Activated naive CD8-positive, alpha-beta T cell treated with anti-CD3 and anti-CD28 coated beads, Interleukin-2, amount 10 ng/mL, durations not matched to agents 7 days and 5 days (primary cell): ENCODE results near the gene CDX4. TPM values are rescaled to one million over a fixed set of nuclear protein-coding genes. Genes with fewer than 3 reads are reported as not detected.
"Not testable (repeated sequence)": the region's sequence is repeated elsewhere in the genome, so short reads cannot be mapped to it uniquely, and the experiment has no call there.

ENCODE experiments used
- ATAC-seq: fragments of 150-1000 bp; cut with Tn5 transposase; one replicate; pipeline ENCODE4 v1.10.0; 2021; ENCODE audit warnings: low read depth, moderate library complexity
- POLR2A ChIA-PET: fragments of 350-600 bp; sonication (Branson Sonifier 250); formaldehyde crosslinking; loops from one replicate; lab custom pipeline; 2021; ENCODE audit warnings: antibody characterized with exemption; lab: Charles Lee
- DNase-seq: peaks from one replicate; pipeline ENCODE4 v3.0.0; 2021
- H3K27ac Mint-ChIP-seq: one replicate; pipeline ENCODE4 v1.8.0; 2022; ENCODE audit warnings: mild to moderate bottlenecking, mixed read lengths
- H3K27me3 Mint-ChIP-seq: one replicate; pipeline ENCODE4 v1.8.0; 2022; ENCODE audit warnings: mild to moderate bottlenecking, moderate library complexity, mixed read lengths
- H3K36me3 Mint-ChIP-seq: one replicate; pipeline ENCODE4 v1.8.0; 2021; ENCODE audit warnings: mild to moderate bottlenecking, mixed read lengths
- H3K4me1 Mint-ChIP-seq: one replicate; pipeline ENCODE4 v1.8.0; 2021; ENCODE audit warnings: mixed read lengths
- H3K4me3 Mint-ChIP-seq: one replicate; pipeline ENCODE4 v1.8.0; 2022; ENCODE audit warnings: mild to moderate bottlenecking, moderate library complexity, mixed read lengths
- H3K9me3 Mint-ChIP-seq: one replicate; pipeline ENCODE4 v1.8.0; 2021; ENCODE audit warnings: mixed read lengths
- total RNA-seq, 2 experiments: library from RNA; stranded (reverse); gene quantifications; one replicate each; pipeline ENCODE4 v1.2.3, GENCODE V29; 2021

The CDX4 gene
- total RNA-seq = not detected

- DNase-seq (no peak), ATAC-seq (no peak)
- H3K36me3 Mint-ChIP-seq = no peaks in the 10 kb centered on the region
- H3K4me3 Mint-ChIP-seq = no peak within 1 kb of the TSS
- no peaks in the 10 kb centered on the region for H3K4me1 Mint-ChIP-seq
- peaks cover 38% of the 10 kb centered on the region for H3K27me3 Mint-ChIP-seq
- no peaks in the 10 kb centered on the region for H3K9me3 Mint-ChIP-seq
- H3K27ac Mint-ChIP-seq = no peak within 1 kb of the TSS
- POLR2A ChIA-PET = no interaction called here
These were observed at the start of gene CDX4 for GRCh38 chrX:73446831-73447230. Gene CDX4 (plus strand): TSS chrX:73447053. CDS start chrX:73447254, 201 bp downstream.

DNA sequence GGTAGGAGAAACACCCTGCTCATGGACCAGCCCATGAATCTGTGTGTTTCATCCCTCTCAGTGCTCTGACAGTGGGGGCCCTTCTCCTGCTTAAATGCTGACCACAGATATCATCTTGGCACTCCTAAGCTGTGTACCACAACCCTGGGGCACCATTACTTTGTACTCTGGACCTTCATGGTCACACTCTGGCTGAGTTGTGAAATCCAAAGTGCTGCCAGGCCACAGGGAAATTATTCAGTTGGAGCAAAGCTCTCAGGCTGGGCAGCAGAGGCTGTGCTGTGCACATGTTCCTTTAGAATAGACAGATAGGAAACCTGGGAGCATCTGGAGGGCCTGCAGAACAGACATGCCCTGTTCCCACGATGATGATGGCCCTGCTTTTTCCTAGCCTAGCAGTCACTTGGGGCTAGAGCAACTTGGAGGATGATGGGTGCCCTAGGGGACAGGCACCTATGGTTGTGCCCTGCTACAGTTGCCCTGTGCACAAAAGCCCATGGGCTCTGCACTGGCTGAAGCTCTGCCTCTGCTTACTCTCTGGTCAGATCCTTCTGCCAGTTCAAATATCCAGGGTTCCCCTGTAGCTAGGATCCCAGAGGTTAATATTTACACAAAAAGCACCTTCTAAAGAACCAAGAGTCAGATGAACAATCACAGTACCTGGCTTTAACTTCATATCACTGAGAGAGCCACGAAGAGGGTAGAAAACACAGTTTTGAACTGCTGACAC is 48.5 kb upstream of the CDX4 start:
- Mint-ChIP-seq H3K27ac (no peak overlapping the region), H3K36me3 (no peaks in the 10 kb centered on the region), H3K4me1 (no peaks in the 10 kb centered on the region), H3K9me3 (no peaks in the 10 kb centered on the region), H3K27me3 (no peaks in the 10 kb centered on the region), H3K4me3 (no peak overlapping the region)
- POLR2A ChIA-PET = no interaction called here
- ATAC-seq (no peak), DNase-seq (no peak)

- Mint-ChIP-seq H3K4me3 (no peak overlapping the region), H3K27ac (no peak overlapping the region), H3K4me1 (no peaks in the 10 kb centered on the region), H3K36me3 (no peaks in the 10 kb centered on the region), H3K27me3 (no peaks in the 10 kb centered on the region), H3K9me3 (no peaks in the 10 kb centered on the region)
- ATAC-seq = no peak
- POLR2A ChIA-PET = no interaction called here
- DNase-seq = no peak
These were observed 46.6 kb upstream of the CDX4 start for GRCh38 chrX:73400136-73400748.

DNA sequence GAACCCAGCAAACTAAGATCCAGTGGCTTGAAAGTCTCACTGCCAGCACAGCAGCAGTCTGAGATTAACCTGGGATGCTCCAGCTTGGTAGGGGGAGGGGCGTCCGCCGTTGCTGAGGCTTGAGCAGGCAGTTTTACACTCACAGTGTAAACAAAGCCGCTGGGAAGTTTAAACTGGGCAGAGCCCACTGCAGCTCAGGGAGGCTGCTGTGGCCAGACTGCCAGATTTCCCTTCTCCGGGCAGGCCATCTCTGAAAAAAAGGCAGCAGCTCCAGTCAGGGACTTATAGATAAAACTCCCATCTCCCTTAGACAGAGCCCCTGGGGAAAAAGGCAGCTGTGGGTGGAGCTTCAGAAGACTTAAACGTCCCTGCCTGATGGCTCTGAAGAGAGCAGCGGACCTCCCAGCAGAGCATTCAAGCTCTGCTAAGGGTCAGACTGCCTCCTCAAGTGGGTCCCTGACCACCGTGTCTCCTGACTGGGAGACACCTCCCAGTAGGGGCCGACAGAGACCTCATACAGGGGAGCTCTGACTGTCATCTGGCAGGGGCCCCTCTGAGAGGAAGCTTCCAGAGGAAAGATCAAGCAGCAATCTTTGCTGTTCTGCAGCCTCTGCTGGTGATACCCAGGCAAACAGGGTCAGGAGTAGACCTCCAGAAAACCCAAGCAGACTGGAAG is 45.1 kb upstream of the CDX4 start:
- no peak overlapping the region for H3K4me3 Mint-ChIP-seq
- no peaks in the 10 kb centered on the region for H3K9me3 Mint-ChIP-seq
- H3K36me3 Mint-ChIP-seq = no peaks in the 10 kb centered on the region
- no peak overlapping the region for H3K27ac Mint-ChIP-seq
- ATAC-seq = no peak
- DNase-seq = no peak
- H3K4me1 Mint-ChIP-seq = no peaks in the 10 kb centered on the region
- POLR2A ChIA-PET = no interaction called here
- H3K27me3 Mint-ChIP-seq = no peaks in the 10 kb centered on the region

GRCh38 chrX:73412930-73413329 is 33.9 kb upstream of the CDX4 start:
- no peak for ATAC-seq
- Mint-ChIP-seq H3K4me1 (no peaks in the 10 kb centered on the region), H3K27me3 (no peaks in the 10 kb centered on the region), H3K9me3 (peaks cover 2% of the 10 kb centered on the region), H3K27ac (no peak overlapping the region), H3K4me3 (no peak overlapping the region), H3K36me3 (no peaks in the 10 kb centered on the region)
- DNase-seq = no peak
- POLR2A ChIA-PET = no interaction called here

DNA sequence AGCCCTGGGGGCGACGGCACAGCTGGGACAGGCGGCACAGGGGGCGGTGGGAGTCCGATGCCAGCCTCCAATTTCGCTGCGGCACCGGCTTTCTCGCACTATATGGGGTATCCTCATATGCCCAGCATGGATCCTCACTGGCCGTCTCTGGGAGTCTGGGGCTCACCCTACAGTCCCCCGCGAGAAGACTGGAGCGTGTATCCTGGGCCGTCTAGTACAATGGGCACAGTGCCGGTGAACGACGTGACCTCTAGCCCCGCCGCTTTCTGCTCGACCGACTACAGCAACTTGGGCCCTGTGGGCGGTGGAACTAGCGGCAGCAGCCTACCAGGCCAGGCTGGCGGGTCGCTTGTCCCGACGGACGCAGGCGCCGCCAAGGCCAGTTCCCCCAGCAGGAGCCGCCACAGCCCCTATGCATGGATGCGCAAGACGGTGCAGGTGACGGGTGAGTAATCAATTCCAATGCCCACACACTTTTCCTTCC is 500 bp downstream of the CDX4 start:
- no peak for ATAC-seq
- no peak overlapping the region for H3K27ac Mint-ChIP-seq
- peaks cover 40% of the 10 kb centered on the region for H3K27me3 Mint-ChIP-seq
- no peak for DNase-seq
- no peak overlapping the region for H3K4me3 Mint-ChIP-seq
- no peaks in the 10 kb centered on the region for H3K9me3 Mint-ChIP-seq
- H3K4me1 Mint-ChIP-seq = no peaks in the 10 kb centered on the region
- POLR2A ChIA-PET = no interaction called here
- no peaks in the 10 kb centered on the region for H3K36me3 Mint-ChIP-seq

- Mint-ChIP-seq H3K36me3 (no peaks in the 10 kb centered on the region), H3K27ac (no peak overlapping the region), H3K9me3 (no peaks in the 10 kb centered on the region), H3K4me3 (no peak overlapping the region), H3K4me1 (no peaks in the 10 kb centered on the region), H3K27me3 (peaks cover 40% of the 10 kb centered on the region)
- ATAC-seq (no peak), DNase-seq (no peak)
- POLR2A ChIA-PET = no interaction called here
These were observed 1.5 kb downstream of the CDX4 start for GRCh38 chrX:73448379-73448778.

DNA sequence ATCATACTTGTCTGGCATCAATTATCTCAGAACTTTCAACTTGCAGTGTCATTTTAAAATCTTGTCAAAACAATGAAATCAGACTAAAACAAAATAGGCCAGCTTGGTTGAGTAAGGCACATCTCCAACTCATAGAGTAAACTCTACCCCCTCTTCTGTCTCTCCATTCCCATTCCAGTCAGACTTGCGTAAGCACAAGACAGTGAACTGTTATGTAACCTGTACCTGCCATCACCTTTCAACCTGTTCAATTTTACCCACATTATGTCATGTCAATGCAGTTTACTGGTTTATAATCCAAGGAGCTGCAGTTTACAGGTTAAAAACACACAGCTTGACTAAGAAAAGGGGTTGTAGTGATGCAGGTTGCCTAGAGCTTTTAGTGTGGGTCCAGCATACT is 8.3 kb downstream of the CDX4 start:
- Mint-ChIP-seq H3K9me3 (no peaks in the 10 kb centered on the region), H3K36me3 (no peaks in the 10 kb centered on the region), H3K4me3 (no peak overlapping the region), H3K27me3 (peaks cover 8% of the 10 kb centered on the region), H3K27ac (no peak overlapping the region), H3K4me1 (no peaks in the 10 kb centered on the region)
- DNase-seq (no peak), ATAC-seq (no peak)
- POLR2A ChIA-PET = no interaction called here

DNA sequence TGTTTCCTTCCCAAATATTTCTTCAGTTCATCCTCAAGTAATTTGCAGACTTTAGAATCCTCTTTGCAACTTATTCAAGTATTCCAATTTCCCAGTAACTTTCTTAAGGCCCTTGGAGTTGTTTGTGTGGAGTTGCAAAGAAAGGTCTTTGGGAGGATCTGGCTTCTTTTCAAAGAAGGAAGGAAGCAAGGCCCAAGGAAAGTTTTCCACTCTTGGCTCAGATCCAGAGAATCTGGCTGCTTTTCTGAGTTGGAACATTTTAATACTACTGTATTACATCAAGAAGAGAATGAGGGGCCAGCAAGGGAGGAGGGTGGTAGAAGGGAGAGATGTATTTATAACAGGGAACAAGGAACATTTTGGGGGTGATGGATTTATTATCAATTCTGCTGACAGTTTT is 10.5 kb downstream of the CDX4 start:
- DNase-seq (no peak), ATAC-seq (no peak)
- Mint-ChIP-seq H3K9me3 (no peaks in the 10 kb centered on the region), H3K27me3 (peaks cover 3% of the 10 kb centered on the region), H3K4me3 (no peak overlapping the region), H3K36me3 (no peaks in the 10 kb centered on the region), H3K27ac (no peak overlapping the region), H3K4me1 (no peaks in the 10 kb centered on the region)
- POLR2A ChIA-PET = no interaction called here

DNA sequence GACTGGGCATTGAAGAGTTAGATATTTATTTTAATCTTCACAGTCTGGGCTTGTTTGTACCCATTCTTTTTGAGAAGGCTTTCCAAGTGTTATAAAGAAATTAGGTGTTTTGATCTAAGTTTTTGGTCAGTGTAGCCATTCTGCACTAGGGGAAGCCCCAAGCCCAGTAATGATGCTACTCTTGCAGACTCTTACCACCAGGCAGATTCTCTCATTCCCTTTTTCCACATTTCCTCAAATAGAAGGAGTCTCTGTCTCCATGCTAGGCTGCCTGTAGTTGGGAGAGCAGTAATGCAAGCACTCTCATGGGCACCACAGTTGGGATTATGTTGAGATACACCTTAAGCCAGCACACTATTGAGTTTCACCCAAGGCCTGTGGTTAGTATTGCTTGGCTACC is 21.5 kb downstream of the CDX4 start:
- H3K27ac Mint-ChIP-seq = no peak overlapping the region
- ATAC-seq = no peak

DNA sequence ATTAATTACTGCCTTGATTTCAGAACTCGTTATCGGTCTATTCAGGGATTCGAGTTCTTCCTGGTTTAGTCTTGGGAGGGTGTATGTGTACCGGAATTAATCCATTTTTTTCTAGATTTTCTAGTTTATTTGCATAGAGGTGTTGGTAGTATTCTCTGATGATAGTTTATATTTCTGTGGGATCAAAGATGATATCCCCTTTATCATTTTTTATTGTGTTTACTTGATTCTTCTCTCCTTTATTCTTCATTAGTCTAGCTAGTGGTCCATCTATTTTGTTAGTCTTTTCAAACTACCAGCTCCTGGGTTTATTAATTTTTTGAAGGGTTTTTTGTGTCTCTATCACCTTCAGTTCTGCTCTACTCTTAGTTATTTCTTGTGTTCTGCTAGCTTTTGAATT is 32.1 kb downstream of the CDX4 start:
- Mint-ChIP-seq H3K4me1 (no peaks in the 10 kb centered on the region), H3K9me3 (no peaks in the 10 kb centered on the region), H3K27ac (no peak overlapping the region), H3K27me3 (no peaks in the 10 kb centered on the region), H3K36me3 (no peaks in the 10 kb centered on the region), H3K4me3 (no peak overlapping the region)
- DNase-seq (no peak), ATAC-seq (no peak)
- POLR2A ChIA-PET = no interaction called here

More for the DNA sequence above, 21.5 kb downstream of the CDX4 start:
- Mint-ChIP-seq H3K36me3 (no peaks in the 10 kb centered on the region), H3K4me1 (no peaks in the 10 kb centered on the region), H3K27me3 (peaks cover 2% of the 10 kb centered on the region), H3K4me3 (no peak overlapping the region), H3K9me3 (no peaks in the 10 kb centered on the region)
- POLR2A ChIA-PET = no interaction called here
- DNase-seq = no peak

DNA sequence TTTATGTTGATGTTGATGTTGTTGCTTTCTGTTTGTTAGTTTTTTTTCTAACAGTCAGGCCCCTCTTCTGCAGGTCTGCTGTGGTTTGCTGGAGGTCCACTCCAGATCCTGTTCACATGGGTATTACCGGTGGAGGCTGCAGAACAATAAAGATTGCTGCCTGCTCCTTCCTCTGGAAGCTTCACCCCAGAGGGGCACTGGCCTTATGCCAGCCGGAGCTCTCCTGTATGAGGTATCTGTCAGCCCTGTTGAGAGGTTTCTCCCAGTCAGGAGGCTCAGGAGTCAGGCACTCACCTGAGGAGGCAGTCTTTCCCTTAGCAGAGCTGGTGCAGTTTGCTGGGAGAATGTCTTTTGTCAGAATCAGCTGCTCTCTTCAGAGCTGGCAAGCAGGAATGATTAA is 34.7 kb downstream of the CDX4 start:
- DNase-seq = no peak

GRCh38 chrX:73490661-73491060 is 43.8 kb downstream of the CDX4 start:
- ATAC-seq (no peak), DNase-seq (no peak)
- Mint-ChIP-seq H3K4me3 (no peak overlapping the region), H3K36me3 (no peaks in the 10 kb centered on the region), H3K4me1 (no peaks in the 10 kb centered on the region), H3K27me3 (no peaks in the 10 kb centered on the region), H3K9me3 (peaks cover under 1% of the 10 kb centered on the region), H3K27ac (no peak overlapping the region)
- POLR2A ChIA-PET = no interaction called here

More for the DNA sequence above, 34.7 kb downstream of the CDX4 start:
- Mint-ChIP-seq H3K9me3 (no peaks in the 10 kb centered on the region), H3K4me3 (no peak overlapping the region), H3K36me3 (no peaks in the 10 kb centered on the region), H3K27ac (no peak overlapping the region), H3K4me1 (no peaks in the 10 kb centered on the region), H3K27me3 (no peaks in the 10 kb centered on the region)
- ATAC-seq = no peak
- POLR2A ChIA-PET = no interaction called here

- H3K4me3 Mint-ChIP-seq, H3K36me3 Mint-ChIP-seq, H3K4me1 Mint-ChIP-seq, H3K9me3 Mint-ChIP-seq, ATAC-seq, H3K27me3 Mint-ChIP-seq, POLR2A ChIA-PET, H3K27ac Mint-ChIP-seq, DNase-seq: not testable (repeated sequence)
These were observed 45.3 kb downstream of the CDX4 start for GRCh38 chrX:73492178-73492577.
